Fibroblast of mammary gland (primary cell): ENCODE measurements around the gene VEGFA.

ENCODE experiments used
- DNase-seq: peaks from one replicate; pipeline ENCODE4 v3.0.0-alpha.2; 2010; ENCODE audit warnings: low read depth
- H3K4me3 ChIP-seq: 2 replicates; pipeline ENCODE4 v1.5.1; 2011; ENCODE audit warnings: low read depth, mild to moderate bottlenecking, low read length, moderate library complexity; ENCODE audit not compliant: control insufficient read depth
- TF ChIP-seq, protein P1 (sequence below): conservative IDR thresholded peaks from 2 replicates; pipeline ENCODE4 v1.5.1; 2011; ENCODE audit warnings: low read depth, low read length, inconsistent platforms; ENCODE audit not compliant: control insufficient read depth, insufficient read depth

The VEGFA gene

DNA sequence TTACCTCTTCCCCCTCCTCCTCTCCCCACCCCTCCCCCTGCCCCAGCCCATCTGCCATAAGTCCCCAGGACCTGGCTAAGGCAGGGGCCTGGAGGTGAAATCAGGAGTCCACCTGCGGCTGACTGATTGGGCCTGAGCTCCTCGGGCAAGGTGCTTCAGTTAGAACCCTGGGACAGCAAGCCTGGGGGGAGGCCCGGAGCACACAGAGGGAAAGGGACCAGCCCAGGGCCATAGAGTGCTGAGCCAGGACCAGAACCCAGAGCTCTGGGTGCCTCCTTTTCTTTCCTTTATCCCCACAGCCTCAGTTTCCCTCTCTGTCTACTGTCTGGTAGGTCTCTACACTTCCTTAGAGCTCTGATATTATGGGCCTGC, 35.7 kb upstream of the VEGFA start:
- H3K4me3 ChIP-seq = no peak overlapping the region
- TF ChIP-seq, protein P1, sequence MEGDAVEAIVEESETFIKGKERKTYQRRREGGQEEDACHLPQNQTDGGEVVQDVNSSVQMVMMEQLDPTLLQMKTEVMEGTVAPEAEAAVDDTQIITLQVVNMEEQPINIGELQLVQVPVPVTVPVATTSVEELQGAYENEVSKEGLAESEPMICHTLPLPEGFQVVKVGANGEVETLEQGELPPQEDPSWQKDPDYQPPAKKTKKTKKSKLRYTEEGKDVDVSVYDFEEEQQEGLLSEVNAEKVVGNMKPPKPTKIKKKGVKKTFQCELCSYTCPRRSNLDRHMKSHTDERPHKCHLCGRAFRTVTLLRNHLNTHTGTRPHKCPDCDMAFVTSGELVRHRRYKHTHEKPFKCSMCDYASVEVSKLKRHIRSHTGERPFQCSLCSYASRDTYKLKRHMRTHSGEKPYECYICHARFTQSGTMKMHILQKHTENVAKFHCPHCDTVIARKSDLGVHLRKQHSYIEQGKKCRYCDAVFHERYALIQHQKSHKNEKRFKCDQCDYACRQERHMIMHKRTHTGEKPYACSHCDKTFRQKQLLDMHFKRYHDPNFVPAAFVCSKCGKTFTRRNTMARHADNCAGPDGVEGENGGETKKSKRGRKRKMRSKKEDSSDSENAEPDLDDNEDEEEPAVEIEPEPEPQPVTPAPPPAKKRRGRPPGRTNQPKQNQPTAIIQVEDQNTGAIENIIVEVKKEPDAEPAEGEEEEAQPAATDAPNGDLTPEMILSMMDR = no peak
- no peak for DNase-seq

DNA sequence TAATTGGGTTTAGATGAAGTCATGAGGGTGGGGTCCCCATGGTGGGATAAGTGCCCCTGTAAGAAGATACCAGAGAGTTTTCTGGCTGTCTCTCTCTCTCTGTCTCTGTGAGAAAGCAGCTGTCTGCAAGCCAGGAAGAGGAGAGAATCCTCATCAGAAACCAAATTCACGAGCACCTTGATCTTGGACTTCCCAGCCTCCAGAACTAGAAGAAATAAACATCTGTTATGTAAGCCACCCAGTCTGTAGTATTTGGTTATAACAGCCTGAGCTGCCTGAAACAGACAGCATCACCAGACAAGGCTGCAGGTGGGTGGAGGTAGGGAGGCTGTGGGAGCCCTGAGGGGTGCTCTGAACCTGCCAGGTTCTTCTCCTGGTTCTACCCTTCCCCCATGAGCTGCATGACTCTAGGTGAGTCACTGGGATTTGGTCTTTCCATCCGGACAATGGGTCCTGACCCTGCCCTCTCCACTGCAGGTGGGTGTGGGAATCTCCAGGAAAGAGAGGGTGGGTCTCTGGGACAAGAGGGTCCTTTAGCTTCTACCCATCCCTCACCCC, 34.3 kb upstream of the VEGFA start:
- TF ChIP-seq, protein P1 = no peak
- no peak for DNase-seq

DNA sequence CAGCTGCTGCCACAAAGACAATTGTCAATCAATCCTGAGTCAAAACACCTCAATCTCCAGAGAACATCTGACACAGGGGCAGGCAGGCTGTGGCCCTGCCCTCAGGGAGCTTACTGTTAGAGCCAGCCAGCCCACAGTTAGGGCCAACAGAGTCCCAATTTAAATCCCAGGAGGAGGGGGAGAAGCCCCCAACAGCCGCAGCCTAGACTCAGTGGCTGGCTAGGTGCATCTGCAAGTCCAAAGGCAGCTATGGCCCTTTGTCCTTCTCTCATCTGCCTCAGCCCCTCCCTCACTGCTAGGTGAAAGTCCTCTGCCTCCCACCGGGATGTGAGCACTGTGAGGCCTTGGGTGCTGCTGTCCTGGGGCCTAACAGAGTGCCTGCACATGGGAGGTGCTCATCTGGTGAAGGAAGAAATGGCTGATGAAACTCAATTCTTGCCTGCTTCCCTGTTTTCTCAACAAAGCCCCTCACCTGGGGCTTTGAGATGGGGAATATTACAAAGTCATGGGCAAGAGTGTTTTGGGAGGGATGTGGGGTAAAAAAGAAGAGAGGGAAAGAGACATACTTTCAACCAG, 33.7 kb upstream of the VEGFA start:
- DNase-seq = no peak
- H3K4me3 ChIP-seq = no peak overlapping the region
- TF ChIP-seq, protein P1 = no peak

More for the DNA sequence above, 34.3 kb upstream of the VEGFA start:
- no peak overlapping the region for H3K4me3 ChIP-seq

DNA sequence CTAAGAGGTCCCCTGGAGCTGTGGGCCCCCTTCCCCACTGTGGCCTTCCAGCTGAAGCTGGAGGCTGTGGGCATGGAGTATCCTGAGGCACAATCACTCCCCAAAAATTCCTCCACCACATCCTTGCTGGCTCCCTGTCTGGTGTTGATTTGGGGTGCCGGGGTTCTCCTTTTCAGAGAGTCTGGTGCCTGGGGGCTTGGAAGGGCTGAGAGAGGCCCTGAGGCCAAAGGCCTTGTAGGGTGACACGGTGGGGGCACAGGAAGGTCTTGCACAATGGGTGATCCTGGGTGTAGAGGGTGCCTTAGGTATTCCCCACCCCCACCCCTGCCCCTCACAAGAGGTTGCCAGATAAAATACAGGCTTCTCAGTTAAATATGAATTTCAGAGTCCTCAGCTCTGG, 33.2 kb upstream of the VEGFA start:
- no peak for DNase-seq
- H3K4me3 ChIP-seq = no peak overlapping the region
- TF ChIP-seq, protein P1 = no peak

DNA sequence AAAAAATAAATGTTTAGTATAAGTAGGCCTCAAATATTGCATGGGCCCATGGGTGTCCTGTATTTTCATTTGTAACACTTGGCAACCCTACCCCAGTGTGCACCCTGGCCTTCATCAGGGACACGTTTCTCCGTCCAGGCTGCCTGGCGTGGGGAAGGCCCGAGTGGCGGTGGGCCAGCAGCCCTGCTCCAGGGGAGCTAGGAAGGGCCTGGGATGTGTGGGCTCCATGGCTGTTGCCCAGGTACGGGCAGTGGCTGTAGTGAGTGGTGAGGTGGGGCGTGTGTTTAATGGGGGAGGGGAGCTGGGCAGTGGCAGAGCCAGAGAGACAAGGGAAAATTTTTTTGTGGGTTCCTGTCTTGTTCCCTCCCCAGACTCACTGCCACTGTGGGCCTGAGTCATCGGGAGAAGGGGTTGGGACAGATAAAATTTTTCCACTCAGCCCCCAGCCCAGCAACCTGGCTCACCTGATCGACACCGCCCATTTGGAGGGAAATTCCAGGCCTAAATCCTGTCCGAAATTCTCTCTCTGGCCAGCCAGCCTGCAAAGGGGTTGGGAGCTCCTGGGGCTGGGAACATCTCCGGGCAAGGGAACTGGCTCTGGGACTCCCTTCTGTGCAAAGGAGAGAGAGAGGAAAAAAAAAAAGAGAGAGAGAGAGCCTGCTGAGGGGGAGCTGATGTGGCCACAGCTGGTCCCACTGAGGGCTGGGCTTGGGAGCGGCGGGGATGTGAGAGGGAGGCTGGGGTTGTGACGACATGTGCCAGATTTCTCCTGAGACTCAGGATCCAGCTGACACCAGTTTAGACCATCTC, 32.5 kb upstream of the VEGFA start:
- peak; percentile 52 for DNase-seq

DNA sequence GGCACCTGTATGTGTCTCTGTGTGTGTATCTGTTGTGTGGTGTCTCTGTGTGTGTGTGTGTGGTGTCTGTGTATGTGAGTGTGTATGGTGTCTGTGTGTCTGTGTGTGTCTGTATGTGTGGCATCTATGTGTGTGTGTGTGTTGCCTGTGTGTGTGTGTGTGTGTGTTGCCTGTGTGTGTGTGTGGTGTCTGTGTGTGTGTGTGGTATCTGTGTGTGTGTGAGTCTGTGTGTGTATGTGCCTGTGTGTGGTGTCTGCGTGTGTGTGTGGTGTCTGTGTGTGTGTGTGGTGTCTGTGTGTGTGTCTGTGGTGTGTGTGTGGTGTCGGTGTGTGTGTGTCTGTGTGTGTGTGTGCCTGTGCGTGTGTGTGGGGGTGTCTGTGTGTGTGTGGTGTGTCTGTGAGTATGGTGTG, 31.7 kb upstream of the VEGFA start:
- H3K4me3 ChIP-seq = no peak overlapping the region
- TF ChIP-seq, protein P1 = no peak
- no peak for DNase-seq

More for the DNA sequence above, 32.5 kb upstream of the VEGFA start:
- no peak overlapping the region for H3K4me3 ChIP-seq
- TF ChIP-seq, protein P1 = no peak
